Measurements from ENCODE around the gene IFNK.

GRCh38 chr9:27528076-27528885, 4.2 kb downstream of the IFNK start:
- TF ChIP-seq CTCF (IDR thresholded peaks at IDR 0.05 in 2 of 3, conservative IDR thresholded peaks at IDR 0.05 in 1 of 3; ENCODE audit: borderline replicate concordance in 1 of 3, insufficient read depth in 1 of 3, low read depth in 2 of 3, low read length in 2 of 3) = no peak
- TF ChIP-seq POLR2AphosphoS5 (IDR thresholded peaks at IDR 0.05; ENCODE audit: low read depth, low read length) = no peak
- TF ChIP-seq EZH2 (IDR thresholded peaks at IDR 0.05) = no peak
- no peak for TF ChIP-seq EGR1 (IDR thresholded peaks at IDR 0.05; ENCODE audit: low read depth)
- TF ChIP-seq REST (IDR thresholded peaks at IDR 0.05; ENCODE audit: low read depth) = no peak
- TF ChIP-seq EZH2phosphoT487 (IDR thresholded peaks at IDR 0.05; ENCODE audit: borderline replicate concordance) = no peak
- no peak for TF ChIP-seq CEBPB (IDR thresholded peaks at IDR 0.05; ENCODE audit: low read depth)
- no peak for TF ChIP-seq POLR2A (IDR thresholded peaks at IDR 0.05; ENCODE audit: borderline replicate concordance, extremely low read depth, insufficient read depth, insufficient read length)
- TF ChIP-seq JUND (IDR thresholded peaks at IDR 0.05) = no peak
- TF ChIP-seq ZFX (IDR thresholded peaks at IDR 0.05) = no peak
- no peak for TF ChIP-seq TCF7L2 (IDR thresholded peaks at IDR 0.05; ENCODE audit: borderline replicate concordance, extremely low read depth, insufficient read depth, insufficient read length)
- TF ChIP-seq SIN3A (IDR thresholded peaks at IDR 0.05; ENCODE audit: low read depth) = no peak
- TF ChIP-seq MAX (IDR thresholded peaks at IDR 0.05) = no peak
- TF ChIP-seq YY1 (IDR thresholded peaks at IDR 0.05; ENCODE audit: extremely low read depth, insufficient replicate concordance, low read depth, low read length) = no peak
